WTC11 (cell line): Measurements from ENCODE around the gene PI4K2A. TPM values are rescaled to one million over a fixed set of nuclear protein-coding genes. Genes with fewer than 3 reads are reported as not detected.

Experiments
- ATAC-seq: fragments of 200-7000 bp; cut with Tn5 transposase; 2 replicates; pipeline ENCODE4 v1.10.0; 2021; ENCODE audit warnings: mild to moderate bottlenecking, moderate library complexity
- CTCF ChIA-PET: fragments of 300-600 bp; sonication (Branson Sonifier 250); formaldehyde crosslinking; loops from one replicate; lab custom pipeline; 2021; ENCODE audit warnings: antibody characterized with exemption; lab: Charles Lee
- POLR2A ChIA-PET: fragments of 350-600 bp; sonication (Branson Sonifier 250); formaldehyde crosslinking; loops from one replicate; lab custom pipeline; 2021; ENCODE audit warnings: antibody characterized with exemption; lab: Charles Lee
- DNase-seq: peaks from one replicate; pipeline ENCODE4 v3.0.0; 2021; ENCODE audit warnings: low spot score
- H3K27ac Mint-ChIP-seq: 2 replicates; pipeline ENCODE4 v1.8.0; 2021; ENCODE audit warnings: mixed read lengths
- H3K27me3 Mint-ChIP-seq: 2 replicates; pipeline ENCODE4 v1.8.0; 2021; ENCODE audit warnings: low read depth, mild to moderate bottlenecking, moderate library complexity, mixed read lengths
- H3K36me3 Mint-ChIP-seq: 2 replicates; pipeline ENCODE4 v1.8.0; 2021; ENCODE audit warnings: mixed read lengths
- H3K4me1 Mint-ChIP-seq: 2 replicates; pipeline ENCODE4 v1.8.0; 2022; ENCODE audit warnings: mixed read lengths
- H3K4me3 Mint-ChIP-seq: 2 replicates; pipeline ENCODE4 v1.8.0; 2021; ENCODE audit warnings: mild to moderate bottlenecking, moderate library complexity, mixed read lengths
- H3K9me3 Mint-ChIP-seq: 2 replicates; pipeline ENCODE4 v1.8.0; 2021; ENCODE audit warnings: mixed read lengths
- CBFB ChIP-seq: sonication (generic); formaldehyde crosslinking; IDR thresholded peaks from 2 replicates; pipeline ENCODE4 v1.8.1; 2022; ENCODE audit warnings: mild to moderate bottlenecking, low read depth, missing genetic modification reagents
- CREB1 ChIP-seq: sonication (generic); formaldehyde crosslinking; IDR thresholded peaks from 2 replicates; pipeline ENCODE4 v1.8.0; 2023; ENCODE audit warnings: mild to moderate bottlenecking, missing genetic modification reagents
- E2F5 ChIP-seq: sonication (generic); formaldehyde crosslinking; IDR thresholded peaks from 2 replicates; pipeline ENCODE4 v1.8.1; 2022; ENCODE audit warnings: mild to moderate bottlenecking, moderate library complexity, missing genetic modification reagents
- ESRRA ChIP-seq: sonication (generic); formaldehyde crosslinking; IDR thresholded peaks from 2 replicates; pipeline ENCODE4 v1.8.1; 2022; ENCODE audit warnings: mild to moderate bottlenecking, missing genetic modification reagents, borderline replicate concordance
- FOXK1 ChIP-seq: sonication (generic); formaldehyde crosslinking; IDR thresholded peaks from 2 replicates; pipeline ENCODE4 v1.8.0; 2022; ENCODE audit warnings: mild to moderate bottlenecking, moderate library complexity, missing genetic modification reagents
- GRHL2 ChIP-seq: fragments of 250-450 bp; sonication (Bioruptor Pico); IDR thresholded peaks from 2 replicates; pipeline ENCODE4 v1.8.0; 2022; ENCODE audit warnings: mild to moderate bottlenecking, moderate library complexity; ENCODE audit not compliant: insufficient replicate concordance, severe bottlenecking
- NFATC4 ChIP-seq: fragments of 250-450 bp; sonication (Bioruptor Pico); IDR thresholded peaks from 2 replicates; pipeline ENCODE4 v1.9.0; 2021; ENCODE audit warnings: mild to moderate bottlenecking
- NR1H2 ChIP-seq: sonication (generic); formaldehyde crosslinking; IDR thresholded peaks from 2 replicates; pipeline ENCODE4 v1.9.0; 2021; ENCODE audit warnings: mild to moderate bottlenecking, moderate library complexity, missing genetic modification reagents
- OVOL2 ChIP-seq: fragments of 250-450 bp; sonication (Bioruptor Pico); IDR thresholded peaks from 2 replicates; pipeline ENCODE4 v1.9.0; 2021; ENCODE audit warnings: mild to moderate bottlenecking, borderline replicate concordance
- PRRX2 ChIP-seq: fragments of 250-450 bp; sonication (Bioruptor Pico); IDR thresholded peaks from 2 replicates; pipeline ENCODE4 v1.8.0; 2021; ENCODE audit warnings: mild to moderate bottlenecking
- SOX15 ChIP-seq: fragments of 250-450 bp; sonication (Bioruptor Pico); IDR thresholded peaks from 2 replicates; pipeline ENCODE4 v1.9.0; 2021; ENCODE audit warnings: mild to moderate bottlenecking
- STAT6 ChIP-seq: sonication (generic); formaldehyde crosslinking; conservative IDR thresholded peaks from 2 replicates; pipeline ENCODE4 v1.8.1; 2023; ENCODE audit warnings: mild to moderate bottlenecking, low read depth, missing genetic modification reagents, moderate library complexity
- TCF7 ChIP-seq: sonication (generic); formaldehyde crosslinking; IDR thresholded peaks from 2 replicates; pipeline ENCODE4 v1.8.0; 2022; ENCODE audit warnings: mild to moderate bottlenecking, low read depth, missing genetic modification reagents, moderate library complexity
- ZMAT4 ChIP-seq: fragments of 250-450 bp; sonication (Bioruptor Pico); IDR thresholded peaks from 2 replicates; pipeline ENCODE4 v1.9.0; 2021; ENCODE audit warnings: mild to moderate bottlenecking
- total RNA-seq: library from RNA; stranded (reverse); gene quantifications from 3 replicates; pipeline ENCODE4 v1.2.3, GENCODE V29; 2021
- TF ChIP-seq, protein P1 (sequence below): sonication (generic); formaldehyde crosslinking; IDR thresholded peaks from 2 replicates; pipeline ENCODE4 v1.8.1; 2023; ENCODE audit warnings: mild to moderate bottlenecking, missing genetic modification reagents, borderline replicate concordance
- TF ChIP-seq, protein P2 (sequence below): sonication (generic); formaldehyde crosslinking; IDR thresholded peaks from 2 replicates; pipeline ENCODE4 v1.8.0; 2022; ENCODE audit warnings: mild to moderate bottlenecking, missing genetic modification reagents
- TF ChIP-seq, protein P3 (sequence below): sonication (generic); formaldehyde crosslinking; IDR thresholded peaks from 2 replicates; pipeline ENCODE4 v1.8.1; 2022; ENCODE audit warnings: mild to moderate bottlenecking, missing genetic modification reagents, moderate library complexity, borderline replicate concordance
- TF ChIP-seq, protein P4 (sequence below): sonication (generic); formaldehyde crosslinking; IDR thresholded peaks from 2 replicates; pipeline ENCODE4 v1.8.1; 2023; ENCODE audit warnings: mild to moderate bottlenecking, missing genetic modification reagents
- TF ChIP-seq, protein P5 (sequence below): sonication (generic); formaldehyde crosslinking; IDR thresholded peaks from 2 replicates; pipeline ENCODE4 v1.8.0; 2022; ENCODE audit warnings: mild to moderate bottlenecking, missing genetic modification reagents

The PI4K2A gene
- total RNA-seq, 1 experiment from 2014 or later: 19.5 TPM

DNA sequence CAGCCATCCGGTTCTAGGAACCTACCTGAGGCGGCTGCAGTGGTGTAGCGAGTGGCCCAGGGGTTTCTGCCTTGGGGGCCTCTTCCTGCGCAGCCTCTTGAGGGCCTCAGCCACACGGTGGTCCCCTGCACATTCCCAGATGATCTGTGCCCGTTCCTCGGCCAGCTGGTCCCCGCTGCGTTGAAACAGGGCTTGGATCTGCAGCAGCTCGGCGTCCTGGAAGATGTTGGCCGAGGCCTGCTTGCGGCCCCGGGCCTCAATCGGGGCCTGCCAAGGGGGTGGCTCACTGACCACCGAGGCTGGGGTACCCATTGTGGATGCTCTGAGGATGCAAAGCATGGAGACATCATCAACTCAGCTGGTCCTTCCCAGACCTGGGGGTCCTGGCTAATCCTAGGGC, 39.1 kb downstream of the PI4K2A start (continued):
- TF ChIP-seq, protein P1, sequence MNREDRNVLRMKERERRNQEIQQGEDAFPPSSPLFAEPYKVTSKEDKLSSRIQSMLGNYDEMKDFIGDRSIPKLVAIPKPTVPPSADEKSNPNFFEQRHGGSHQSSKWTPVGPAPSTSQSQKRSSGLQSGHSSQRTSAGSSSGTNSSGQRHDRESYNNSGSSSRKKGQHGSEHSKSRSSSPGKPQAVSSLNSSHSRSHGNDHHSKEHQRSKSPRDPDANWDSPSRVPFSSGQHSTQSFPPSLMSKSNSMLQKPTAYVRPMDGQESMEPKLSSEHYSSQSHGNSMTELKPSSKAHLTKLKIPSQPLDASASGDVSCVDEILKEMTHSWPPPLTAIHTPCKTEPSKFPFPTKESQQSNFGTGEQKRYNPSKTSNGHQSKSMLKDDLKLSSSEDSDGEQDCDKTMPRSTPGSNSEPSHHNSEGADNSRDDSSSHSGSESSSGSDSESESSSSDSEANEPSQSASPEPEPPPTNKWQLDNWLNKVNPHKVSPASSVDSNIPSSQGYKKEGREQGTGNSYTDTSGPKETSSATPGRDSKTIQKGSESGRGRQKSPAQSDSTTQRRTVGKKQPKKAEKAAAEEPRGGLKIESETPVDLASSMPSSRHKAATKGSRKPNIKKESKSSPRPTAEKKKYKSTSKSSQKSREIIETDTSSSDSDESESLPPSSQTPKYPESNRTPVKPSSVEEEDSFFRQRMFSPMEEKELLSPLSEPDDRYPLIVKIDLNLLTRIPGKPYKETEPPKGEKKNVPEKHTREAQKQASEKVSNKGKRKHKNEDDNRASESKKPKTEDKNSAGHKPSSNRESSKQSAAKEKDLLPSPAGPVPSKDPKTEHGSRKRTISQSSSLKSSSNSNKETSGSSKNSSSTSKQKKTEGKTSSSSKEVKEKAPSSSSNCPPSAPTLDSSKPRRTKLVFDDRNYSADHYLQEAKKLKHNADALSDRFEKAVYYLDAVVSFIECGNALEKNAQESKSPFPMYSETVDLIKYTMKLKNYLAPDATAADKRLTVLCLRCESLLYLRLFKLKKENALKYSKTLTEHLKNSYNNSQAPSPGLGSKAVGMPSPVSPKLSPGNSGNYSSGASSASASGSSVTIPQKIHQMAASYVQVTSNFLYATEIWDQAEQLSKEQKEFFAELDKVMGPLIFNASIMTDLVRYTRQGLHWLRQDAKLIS (CRISPR knock-in tag): no peak
- TF ChIP-seq, protein P2, sequence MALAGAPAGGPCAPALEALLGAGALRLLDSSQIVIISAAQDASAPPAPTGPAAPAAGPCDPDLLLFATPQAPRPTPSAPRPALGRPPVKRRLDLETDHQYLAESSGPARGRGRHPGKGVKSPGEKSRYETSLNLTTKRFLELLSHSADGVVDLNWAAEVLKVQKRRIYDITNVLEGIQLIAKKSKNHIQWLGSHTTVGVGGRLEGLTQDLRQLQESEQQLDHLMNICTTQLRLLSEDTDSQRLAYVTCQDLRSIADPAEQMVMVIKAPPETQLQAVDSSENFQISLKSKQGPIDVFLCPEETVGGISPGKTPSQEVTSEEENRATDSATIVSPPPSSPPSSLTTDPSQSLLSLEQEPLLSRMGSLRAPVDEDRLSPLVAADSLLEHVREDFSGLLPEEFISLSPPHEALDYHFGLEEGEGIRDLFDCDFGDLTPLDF (CRISPR knock-in tag): no peak
- TF ChIP-seq, protein P3, sequence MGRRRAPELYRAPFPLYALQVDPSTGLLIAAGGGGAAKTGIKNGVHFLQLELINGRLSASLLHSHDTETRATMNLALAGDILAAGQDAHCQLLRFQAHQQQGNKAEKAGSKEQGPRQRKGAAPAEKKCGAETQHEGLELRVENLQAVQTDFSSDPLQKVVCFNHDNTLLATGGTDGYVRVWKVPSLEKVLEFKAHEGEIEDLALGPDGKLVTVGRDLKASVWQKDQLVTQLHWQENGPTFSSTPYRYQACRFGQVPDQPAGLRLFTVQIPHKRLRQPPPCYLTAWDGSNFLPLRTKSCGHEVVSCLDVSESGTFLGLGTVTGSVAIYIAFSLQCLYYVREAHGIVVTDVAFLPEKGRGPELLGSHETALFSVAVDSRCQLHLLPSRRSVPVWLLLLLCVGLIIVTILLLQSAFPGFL: no peak
- TF ChIP-seq NR1H2 (CRISPR knock-in tag): no peak
- TF ChIP-seq, protein P4, sequence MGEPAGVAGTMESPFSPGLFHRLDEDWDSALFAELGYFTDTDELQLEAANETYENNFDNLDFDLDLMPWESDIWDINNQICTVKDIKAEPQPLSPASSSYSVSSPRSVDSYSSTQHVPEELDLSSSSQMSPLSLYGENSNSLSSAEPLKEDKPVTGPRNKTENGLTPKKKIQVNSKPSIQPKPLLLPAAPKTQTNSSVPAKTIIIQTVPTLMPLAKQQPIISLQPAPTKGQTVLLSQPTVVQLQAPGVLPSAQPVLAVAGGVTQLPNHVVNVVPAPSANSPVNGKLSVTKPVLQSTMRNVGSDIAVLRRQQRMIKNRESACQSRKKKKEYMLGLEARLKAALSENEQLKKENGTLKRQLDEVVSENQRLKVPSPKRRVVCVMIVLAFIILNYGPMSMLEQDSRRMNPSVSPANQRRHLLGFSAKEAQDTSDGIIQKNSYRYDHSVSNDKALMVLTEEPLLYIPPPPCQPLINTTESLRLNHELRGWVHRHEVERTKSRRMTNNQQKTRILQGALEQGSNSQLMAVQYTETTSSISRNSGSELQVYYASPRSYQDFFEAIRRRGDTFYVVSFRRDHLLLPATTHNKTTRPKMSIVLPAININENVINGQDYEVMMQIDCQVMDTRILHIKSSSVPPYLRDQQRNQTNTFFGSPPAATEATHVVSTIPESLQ (CRISPR knock-in tag): no peak
- no peak for TF ChIP-seq ZMAT4 (CRISPR knock-in tag)
- TF ChIP-seq CBFB (CRISPR knock-in tag): no peak
- no peak for TF ChIP-seq ESRRA (CRISPR knock-in tag)
- TF ChIP-seq TCF7 (CRISPR knock-in tag): no peak

DNA sequence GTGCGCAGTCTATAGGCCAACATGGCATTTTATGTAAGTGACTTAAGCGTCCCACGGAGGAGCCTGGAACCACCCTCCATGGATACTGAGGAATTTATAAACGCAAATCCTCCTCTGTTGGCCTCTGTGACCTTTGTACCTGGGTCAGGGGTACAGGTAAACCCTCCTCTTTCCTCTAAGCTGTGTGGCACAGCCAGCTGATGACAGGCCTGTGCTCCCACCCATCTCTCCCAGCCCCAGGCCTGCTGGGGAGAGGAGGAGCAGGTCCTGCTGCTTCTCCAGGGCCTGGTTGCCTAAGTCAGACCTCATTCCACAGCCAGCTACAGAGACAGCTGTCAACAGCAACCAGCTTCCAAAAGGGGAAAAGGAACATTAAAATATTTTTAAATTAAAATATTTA, 41.6 kb downstream of the PI4K2A start:
- Mint-ChIP-seq H3K27me3 (no peaks in the 10 kb centered on the region), H3K9me3 (no peaks in the 10 kb centered on the region), H3K27ac (no peak overlapping the region), H3K4me3 (no peak overlapping the region), H3K36me3 (no peaks in the 10 kb centered on the region), H3K4me1 (peaks cover 22% of the 10 kb centered on the region)
- TF ChIP-seq PRRX2 (CRISPR knock-in tag): no peak
- no peak for TF ChIP-seq STAT6 (CRISPR knock-in tag)
- no peak for TF ChIP-seq OVOL2 (CRISPR knock-in tag)
- TF ChIP-seq FOXK1 (CRISPR knock-in tag): no peak
- no peak for TF ChIP-seq SOX15 (CRISPR knock-in tag)
- no peak for TF ChIP-seq NFATC4
- no peak for TF ChIP-seq CREB1 (CRISPR knock-in tag)
- TF ChIP-seq, protein P5, sequence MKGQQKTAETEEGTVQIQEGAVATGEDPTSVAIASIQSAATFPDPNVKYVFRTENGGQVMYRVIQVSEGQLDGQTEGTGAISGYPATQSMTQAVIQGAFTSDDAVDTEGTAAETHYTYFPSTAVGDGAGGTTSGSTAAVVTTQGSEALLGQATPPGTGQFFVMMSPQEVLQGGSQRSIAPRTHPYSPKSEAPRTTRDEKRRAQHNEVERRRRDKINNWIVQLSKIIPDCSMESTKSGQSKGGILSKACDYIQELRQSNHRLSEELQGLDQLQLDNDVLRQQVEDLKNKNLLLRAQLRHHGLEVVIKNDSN (CRISPR knock-in tag): no peak
- no peak for TF ChIP-seq E2F5 (CRISPR knock-in tag)
- TF ChIP-seq ESRRA (CRISPR knock-in tag): no peak
- no peak for TF ChIP-seq GRHL2 (CRISPR knock-in tag)
- ATAC-seq: no peak
- POLR2A ChIA-PET: no interaction called here
- CTCF ChIA-PET: interaction anchor here (2.6 to 2.8 kb wide), 2 partner anchors 20 to 27 kb away, joined by 7 to 21 read pairs; no protein-coding TSS in a partner anchor
- DNase-seq: no peak
